Measurements from ENCODE around the gene ERAS.

ERAS gene

GRCh38 chrX:48826135-48826875, at the start of gene ERAS:
ERAS (plus strand) TSS chrX:48826513; CDS start chrX:48829124, 2,611 bp downstream.
- DNase-seq = no peak

DNA sequence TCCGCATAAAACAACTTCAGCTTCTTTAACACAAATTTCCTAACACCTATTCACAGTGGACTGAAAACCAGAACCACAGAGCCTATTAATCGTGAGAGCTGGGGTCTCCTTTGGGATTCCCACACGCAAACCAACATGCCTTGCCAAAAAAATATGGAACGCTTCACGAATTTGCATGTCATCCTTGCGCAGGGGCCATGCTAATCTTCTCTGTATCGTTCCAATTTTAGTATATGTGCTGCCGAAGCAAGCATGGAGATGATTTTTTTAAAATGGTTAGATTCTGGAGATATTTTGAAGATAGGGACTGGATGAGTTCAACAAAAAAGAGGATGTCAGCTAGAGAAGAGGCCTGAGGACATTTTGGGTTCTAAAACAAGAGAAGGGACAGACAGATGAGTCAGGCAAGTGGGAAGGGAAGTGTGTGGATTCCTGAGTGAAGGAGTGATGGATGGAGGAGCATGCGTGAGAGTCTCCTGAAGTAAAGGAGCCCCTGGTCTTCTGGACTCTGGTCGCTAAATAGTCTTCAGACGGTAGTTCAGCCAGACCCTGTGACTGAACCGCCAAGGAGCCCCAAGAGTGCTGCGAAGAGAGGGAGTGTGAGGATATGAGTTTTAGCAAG, 49.4 kb upstream of the ERAS start:
- DNase-seq = no peak

DNA sequence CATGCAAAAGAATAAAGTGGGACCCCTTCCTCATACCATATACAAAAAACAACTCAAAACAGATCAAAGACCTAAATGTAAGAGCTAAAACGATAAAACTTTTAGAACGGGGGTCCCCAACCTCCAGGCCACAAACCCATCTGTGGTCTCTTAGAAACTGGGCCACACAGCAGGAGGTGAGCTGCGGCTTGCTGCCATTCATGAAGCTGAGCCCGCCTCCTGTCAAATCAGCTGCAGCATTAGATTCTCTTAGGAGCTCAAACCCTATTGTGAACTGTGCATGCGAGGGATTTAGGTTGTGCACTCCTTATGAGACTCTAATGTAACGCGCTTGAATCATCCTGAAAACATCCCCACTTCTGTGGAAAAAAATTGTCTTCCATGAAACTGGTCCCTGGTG, 46.9 kb upstream of the ERAS start:
- no peak for DNase-seq

- no peak for DNase-seq
Measured at GRCh38 chrX:48781705-48782104, 44.6 kb upstream of the ERAS start.

- no peak for DNase-seq
Measured at GRCh38 chrX:48782216-48782615, 44.1 kb upstream of the ERAS start.

- DNase-seq = no peak
Measured at GRCh38 chrX:48782795-48783194, 43.5 kb upstream of the ERAS start.

- DNase-seq = no peak
Measured at GRCh38 chrX:48784726-48785125, 41.6 kb upstream of the ERAS start.

DNA sequence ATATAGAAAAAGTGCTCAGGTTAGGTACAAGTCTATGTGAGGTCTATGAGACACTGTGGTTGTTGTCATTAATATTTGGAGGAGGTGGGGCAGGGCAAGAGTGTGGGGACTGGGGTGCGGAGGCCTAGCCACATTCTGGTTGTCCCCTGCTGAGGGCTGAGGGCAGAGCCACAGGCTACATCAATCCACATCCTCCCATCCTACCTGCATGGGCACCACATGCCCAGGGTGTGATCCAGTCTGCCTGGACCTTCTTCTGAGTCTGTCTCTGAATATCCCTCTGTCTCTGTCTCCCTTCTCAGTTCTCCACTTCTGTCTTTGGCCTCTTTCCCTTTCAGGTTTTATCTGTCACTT, 41.1 kb upstream of the ERAS start:
- DNase-seq = no peak

GRCh38 chrX:48785540-48786214, 40.6 kb upstream of the ERAS start:
- no peak for DNase-seq

- no peak for DNase-seq
Measured at GRCh38 chrX:48786341-48786800, 39.9 kb upstream of the ERAS start, which contains the start of gene GATA1. GATA1 (plus strand) TSS chrX:48786590; CDS start chrX:48791110, 4,520 bp downstream.

DNA sequence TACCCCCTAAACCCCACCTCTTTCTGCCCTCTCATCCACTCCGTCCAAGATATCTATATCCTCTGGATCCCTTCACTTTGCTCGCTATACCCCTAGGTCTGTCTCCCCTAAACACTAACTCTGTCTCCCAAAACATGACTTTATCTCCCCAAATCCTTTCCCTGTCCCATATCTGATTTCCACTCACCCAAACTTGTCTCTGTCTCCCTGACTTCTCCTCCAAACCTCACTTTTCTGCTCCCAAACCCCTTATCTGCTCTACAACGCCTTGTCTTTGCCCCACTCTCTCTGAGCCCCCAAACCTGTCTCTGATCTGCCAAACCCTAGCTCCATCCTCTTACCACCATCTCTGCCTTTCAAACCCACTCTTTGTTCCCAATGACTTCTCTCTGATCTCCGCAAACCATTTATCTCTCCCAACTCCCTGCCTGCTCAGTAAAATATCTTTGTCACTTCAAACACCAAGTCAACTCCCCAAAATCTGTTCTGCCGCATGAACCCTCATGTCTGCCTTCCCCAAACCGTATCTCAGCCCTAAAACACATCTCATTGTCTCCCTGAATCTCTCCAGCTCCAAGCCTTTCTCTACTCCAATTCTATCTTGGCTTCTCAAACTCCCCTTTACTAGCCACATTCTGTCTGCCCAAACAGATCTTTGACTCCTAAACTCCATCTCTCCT, 39.3 kb upstream of the ERAS start:
- DNase-seq = no peak

DNA sequence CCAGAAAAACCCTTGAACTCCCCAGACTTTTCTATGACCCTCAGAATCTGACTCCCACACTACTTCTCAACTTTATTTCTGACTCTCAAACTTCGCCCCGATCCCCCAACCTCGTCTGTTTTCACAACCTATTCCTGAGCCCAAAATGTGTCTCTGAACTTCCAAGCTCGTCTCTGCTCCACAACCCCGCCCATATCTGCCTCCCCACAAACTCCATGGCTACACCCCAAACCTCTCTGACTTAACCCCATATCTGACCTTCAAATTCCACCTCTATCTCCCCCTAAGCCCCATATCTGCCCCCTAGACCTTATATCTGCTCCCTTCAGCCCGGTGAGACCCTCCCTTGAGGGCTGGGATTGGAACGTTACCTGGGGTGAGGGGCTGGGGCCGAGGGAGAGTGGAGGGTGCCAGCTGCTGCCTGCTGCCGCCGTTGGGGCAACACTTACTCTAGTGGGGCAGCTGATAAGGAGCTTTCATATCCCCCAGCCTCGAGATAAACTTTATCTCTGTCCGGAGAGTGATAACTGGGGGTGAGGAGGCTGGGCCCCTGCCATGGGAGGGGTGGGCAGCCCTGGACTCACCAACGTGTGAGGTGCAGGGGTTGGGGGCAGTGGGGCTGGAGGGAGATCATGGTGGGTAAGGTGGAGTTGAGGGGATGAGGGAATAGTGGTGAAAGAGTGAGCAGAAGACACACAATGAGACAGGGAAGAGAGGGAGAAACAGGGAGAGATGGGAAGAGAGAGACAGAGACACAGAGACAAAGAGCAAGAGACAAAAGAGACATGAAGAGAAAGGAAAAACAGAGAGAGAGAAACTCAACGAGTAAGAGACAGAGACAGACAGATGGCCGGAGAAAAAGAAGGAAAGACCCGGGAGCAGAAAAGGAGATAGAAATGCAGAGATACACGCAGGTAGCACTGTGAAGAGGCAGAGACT, 38.5 kb upstream of the ERAS start:
- DNase-seq = no peak

DNA sequence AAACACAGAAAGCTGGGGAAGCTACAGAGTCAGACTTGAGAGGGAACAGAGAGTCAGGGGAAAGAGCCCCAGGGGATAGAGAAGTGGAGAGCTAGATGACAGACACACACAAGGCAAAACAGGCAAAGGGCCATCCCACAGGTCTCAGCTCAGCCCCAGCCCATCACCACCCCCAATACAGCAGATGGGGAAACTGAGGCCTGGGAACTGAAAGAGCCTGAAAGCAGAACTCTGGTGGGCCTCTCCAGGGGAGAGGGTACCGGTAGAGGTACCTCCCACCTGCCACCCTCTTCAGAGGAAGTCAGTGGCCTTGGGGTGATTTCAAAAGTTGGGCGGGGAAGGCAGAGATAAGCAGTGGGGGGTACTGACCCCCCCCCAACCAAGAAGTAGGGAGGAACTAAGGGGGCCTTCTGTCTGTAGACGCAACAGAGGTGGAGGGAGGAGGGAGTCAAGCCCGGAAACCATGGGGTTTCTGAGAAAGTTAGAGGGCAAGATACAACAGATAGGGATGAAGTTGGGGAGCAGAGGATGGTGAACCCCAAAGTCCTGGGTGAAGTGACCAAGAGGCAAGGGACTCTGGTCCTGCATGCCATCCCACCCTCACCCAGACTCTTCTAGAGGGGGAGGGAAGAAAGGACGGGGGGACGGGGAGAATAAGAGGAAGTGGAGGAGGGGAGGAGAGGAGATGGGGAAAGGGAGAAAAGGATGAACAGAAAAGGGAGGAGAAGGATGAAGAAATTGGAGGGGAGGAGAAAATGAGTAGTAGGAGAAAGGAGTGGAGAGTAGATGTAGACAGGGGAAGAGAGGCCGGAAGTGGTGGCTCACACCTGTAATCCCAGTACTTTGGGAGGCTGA, 36.7 kb upstream of the ERAS start:
- DNase-seq = no peak

DNA sequence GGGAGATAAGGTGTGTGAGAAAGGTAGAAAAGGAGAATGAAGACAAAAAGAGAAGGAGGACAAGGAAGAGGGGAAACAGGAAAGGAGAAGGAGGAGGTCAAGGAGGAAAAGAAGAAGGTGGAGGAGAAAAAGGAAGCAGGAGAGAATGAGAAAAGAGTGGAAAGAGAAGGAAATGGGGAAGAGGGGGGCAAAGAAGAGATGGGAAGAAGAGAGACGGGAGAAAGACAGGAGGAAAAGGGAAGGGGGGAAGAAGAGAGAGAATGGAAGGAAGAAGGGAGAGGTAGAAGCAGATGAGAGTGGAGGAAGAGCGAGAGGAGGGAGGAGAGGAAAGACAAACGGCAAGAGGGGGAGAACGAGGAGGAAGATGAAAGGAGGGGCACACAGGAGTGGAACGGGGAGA, 35.8 kb upstream of the ERAS start:
- no peak for DNase-seq

- no peak for DNase-seq
Measured at GRCh38 chrX:48791063-48791820, 35.1 kb upstream of the ERAS start.

- no peak for DNase-seq
Measured at GRCh38 chrX:48792219-48792618, 34.1 kb upstream of the ERAS start.

GRCh38 chrX:48793935-48794334, 32.4 kb upstream of the ERAS start:
- DNase-seq = no peak

DNA sequence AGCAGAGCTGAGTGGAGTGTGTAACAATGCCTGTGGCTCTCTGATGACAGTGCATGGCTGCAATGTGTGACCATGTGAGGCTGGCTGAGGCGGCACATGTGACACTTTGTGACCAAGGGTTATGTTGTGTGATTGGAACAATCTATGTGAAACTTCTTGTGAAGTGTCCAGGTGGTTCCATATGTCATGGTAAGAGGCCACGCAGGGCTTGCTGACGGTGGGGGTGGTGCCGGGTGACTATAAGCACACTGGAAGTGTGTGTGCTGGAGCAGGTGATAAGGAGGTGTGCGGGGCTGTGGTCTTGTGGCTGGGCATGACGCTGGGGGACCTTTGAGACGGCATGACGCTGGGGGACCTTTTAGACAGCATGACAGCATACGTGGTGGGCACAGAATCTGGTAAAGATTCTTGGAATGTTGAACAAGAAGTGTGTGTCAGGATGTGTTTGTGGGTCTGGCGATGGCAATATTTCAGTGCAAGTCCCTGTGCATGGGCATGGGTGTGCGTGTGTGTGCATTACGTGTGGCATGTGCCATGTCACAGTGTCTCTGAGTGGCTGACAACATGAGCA, 31.9 kb upstream of the ERAS start:
- DNase-seq = no peak

DNA sequence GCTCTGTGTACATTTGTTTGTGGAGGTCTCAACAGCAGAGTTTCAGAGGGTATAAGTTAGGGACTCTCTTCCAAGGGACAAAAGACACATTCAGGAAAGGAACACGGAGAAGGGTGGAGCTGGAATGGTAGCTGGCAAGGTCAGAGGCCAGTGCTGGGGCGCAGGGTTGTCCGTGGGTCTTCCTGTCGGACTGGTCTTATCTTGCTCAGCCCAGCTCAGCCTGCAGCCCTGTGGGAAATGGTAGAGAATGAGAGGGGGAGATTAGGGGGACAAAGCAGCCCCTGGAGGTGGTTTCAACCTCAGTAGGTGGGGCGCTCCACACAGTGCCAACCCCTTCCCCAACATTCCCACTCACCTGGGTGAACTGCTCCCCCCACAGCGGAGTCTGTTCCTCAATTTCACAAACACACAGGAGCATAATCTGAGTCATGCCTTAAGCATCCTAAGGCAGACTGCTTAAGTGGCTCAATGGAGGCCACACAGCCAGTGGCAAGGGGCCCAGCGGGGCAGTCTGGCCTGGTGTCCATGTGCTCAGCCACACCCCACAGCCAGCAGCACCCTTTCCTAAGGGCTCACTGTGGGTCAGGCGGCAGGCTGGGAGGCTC, 31.3 kb upstream of the ERAS start:
- DNase-seq = no peak

GRCh38 chrX:48798318-48798717, 28.0 kb upstream of the ERAS start:
- no peak for DNase-seq
